Osteoblast (primary cell): ENCODE data around the gene TIMELESS. TPM values are rescaled to one million over a fixed set of nuclear protein-coding genes. Genes with fewer than 3 reads are reported as not detected.

Experiments used
- DNase-seq: peaks from one replicate; pipeline ENCODE4 v3.0.0; 2011; ENCODE audit warnings: low spot score, mixed read lengths; ENCODE audit not compliant: insufficient read length; ENCODE audit errors: missing footprints
- H2AFZ ChIP-seq: 2 replicates; pipeline ENCODE4 v1.6.0; 2011; ENCODE audit warnings: mild to moderate bottlenecking, low read length
- H3K27ac ChIP-seq: 2 replicates; pipeline ENCODE4 v1.5.1; 2011; ENCODE audit warnings: mild to moderate bottlenecking, low read depth, low read length, moderate library complexity
- H3K27me3 ChIP-seq: 2 replicates; pipeline ENCODE4 v1.6.0; 2012; ENCODE audit warnings: mild to moderate bottlenecking, control low read depth, inconsistent platforms, low read length, moderate library complexity; ENCODE audit not compliant: insufficient read depth
- H3K36me3 ChIP-seq: 2 replicates; pipeline ENCODE4 v1.5.1; 2011; ENCODE audit warnings: mild to moderate bottlenecking, low read length, control low read depth, moderate library complexity; ENCODE audit not compliant: insufficient read depth
- H3K4me1 ChIP-seq: 2 replicates; pipeline ENCODE4 v1.5.1; 2011; ENCODE audit warnings: mild to moderate bottlenecking, low read length, control low read depth, moderate library complexity; ENCODE audit not compliant: insufficient read depth
- H3K4me2 ChIP-seq: 2 replicates; pipeline ENCODE4 v1.6.0; 2011; ENCODE audit warnings: mild to moderate bottlenecking, low read length; ENCODE audit not compliant: insufficient read depth
- H3K4me3 ChIP-seq: fragments of 200-600 bp; sonication (generic); 3 replicates; pipeline ENCODE4 v1.5.1; 2012; ENCODE audit warnings: mild to moderate bottlenecking, low read length, inconsistent platforms; ENCODE audit not compliant: insufficient read depth
- H3K79me2 ChIP-seq: 2 replicates; pipeline ENCODE4 v1.6.0; 2012; ENCODE audit warnings: mild to moderate bottlenecking, low read length, control low read depth, inconsistent platforms; ENCODE audit not compliant: insufficient read depth
- H3K9me3 ChIP-seq: 2 replicates; pipeline ENCODE4 v1.5.1; 2011; ENCODE audit warnings: low read depth, low read length, control low read depth
- H4K20me1 ChIP-seq: 2 replicates; pipeline ENCODE4 v1.6.0; 2012; ENCODE audit warnings: mild to moderate bottlenecking, low read length, control low read depth; ENCODE audit not compliant: insufficient read depth
- total RNA-seq: library from RNA; depleted of rRNA; stranded (reverse); fragments of >200 nt; gene quantifications from 2 replicates; pipeline ENCODE4 v1.2.3, GENCODE V29; 2012
- TF ChIP-seq, protein P1 (sequence below): IDR thresholded peaks from 2 replicates; pipeline ENCODE4 v1.5.1; 2011; ENCODE audit warnings: mild to moderate bottlenecking, low read depth, low read length, moderate library complexity; ENCODE audit errors: extremely low read depth

TIMELESS gene
- total RNA-seq, 1 donor, result 4.7 TPM

- Histone ChIP-seq H3K27ac (no peak overlapping the region), H2AFZ (no peak overlapping the region), H3K36me3 (no peaks in the 10 kb centered on the region), H3K27me3 (no peaks in the 10 kb centered on the region), H3K79me2 (no peaks in the 10 kb centered on the region), H3K4me3 (no peak overlapping the region), H3K4me1 (no peaks in the 10 kb centered on the region), H3K4me2 (no peak overlapping the region), H3K9me3 (no peaks in the 10 kb centered on the region), H4K20me1 (no peaks in the 10 kb centered on the region)
- no peak for DNase-seq
- TF ChIP-seq, protein P1, sequence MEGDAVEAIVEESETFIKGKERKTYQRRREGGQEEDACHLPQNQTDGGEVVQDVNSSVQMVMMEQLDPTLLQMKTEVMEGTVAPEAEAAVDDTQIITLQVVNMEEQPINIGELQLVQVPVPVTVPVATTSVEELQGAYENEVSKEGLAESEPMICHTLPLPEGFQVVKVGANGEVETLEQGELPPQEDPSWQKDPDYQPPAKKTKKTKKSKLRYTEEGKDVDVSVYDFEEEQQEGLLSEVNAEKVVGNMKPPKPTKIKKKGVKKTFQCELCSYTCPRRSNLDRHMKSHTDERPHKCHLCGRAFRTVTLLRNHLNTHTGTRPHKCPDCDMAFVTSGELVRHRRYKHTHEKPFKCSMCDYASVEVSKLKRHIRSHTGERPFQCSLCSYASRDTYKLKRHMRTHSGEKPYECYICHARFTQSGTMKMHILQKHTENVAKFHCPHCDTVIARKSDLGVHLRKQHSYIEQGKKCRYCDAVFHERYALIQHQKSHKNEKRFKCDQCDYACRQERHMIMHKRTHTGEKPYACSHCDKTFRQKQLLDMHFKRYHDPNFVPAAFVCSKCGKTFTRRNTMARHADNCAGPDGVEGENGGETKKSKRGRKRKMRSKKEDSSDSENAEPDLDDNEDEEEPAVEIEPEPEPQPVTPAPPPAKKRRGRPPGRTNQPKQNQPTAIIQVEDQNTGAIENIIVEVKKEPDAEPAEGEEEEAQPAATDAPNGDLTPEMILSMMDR, result no peak
Observed at GRCh38 chr12:56373515-56373914, 75.7 kb downstream of the TIMELESS start.

DNA sequence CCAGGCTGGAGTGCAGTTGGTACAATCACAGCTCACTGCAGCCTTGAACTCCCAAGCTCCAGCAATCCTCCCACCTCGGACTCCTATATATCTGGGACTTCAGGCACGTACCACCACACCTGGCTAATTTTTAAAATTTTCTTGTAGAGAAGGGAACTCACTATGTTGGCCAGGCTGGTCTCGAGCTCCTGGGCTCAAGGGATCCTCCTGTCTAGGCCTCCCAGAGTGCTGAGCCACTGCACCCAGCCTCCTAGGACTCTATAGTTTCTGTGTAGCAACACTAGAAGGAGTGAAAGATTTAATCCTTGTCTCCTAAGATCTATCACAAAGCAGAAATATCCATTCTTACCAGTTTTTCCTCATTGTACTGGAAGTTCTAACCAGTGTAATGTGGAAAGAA is 82.3 kb downstream of the TIMELESS start:
- Histone ChIP-seq H3K9me3 (no peaks in the 10 kb centered on the region), H4K20me1 (no peaks in the 10 kb centered on the region), H2AFZ (no peak overlapping the region), H3K4me1 (no peaks in the 10 kb centered on the region), H3K27ac (no peak overlapping the region), H3K4me3 (no peak overlapping the region), H3K36me3 (no peaks in the 10 kb centered on the region), H3K79me2 (no peaks in the 10 kb centered on the region), H3K4me2 (no peak overlapping the region), H3K27me3 (no peaks in the 10 kb centered on the region)
- TF ChIP-seq, protein P1, result no peak
- DNase-seq, result no peak

Other genes starting within 250 kb of the TIMELESS start
- 155 and 159 TPM in 2 replicates for gene RNF41, start 227.5 kb downstream of the TIMELESS start, total RNA-seq
- gene NABP2, start 225.1 kb downstream of the TIMELESS start, total RNA-seq, result 26.8 and 27.4 TPM in 2 replicates
- gene SLC39A5, start 219.4 kb downstream of the TIMELESS start, total RNA-seq, result not detected in 2 replicates
- gene ANKRD52, start 191.0 kb downstream of the TIMELESS start, total RNA-seq, result 17.7 and 18.8 TPM in 2 replicates
- 10.1 and 14.4 TPM in 2 replicates for gene COQ10A, start 182.5 kb downstream of the TIMELESS start, total RNA-seq
- gene CS, start 149.1 kb downstream of the TIMELESS start, total RNA-seq, result 106 and 114 TPM in 2 replicates
- gene CNPY2, start 133.4 kb downstream of the TIMELESS start, total RNA-seq, result 82.5 and 83.7 TPM in 2 replicates
- gene PAN2, start 115.4 kb downstream of the TIMELESS start, total RNA-seq, result 10.5 and 19.2 TPM in 2 replicates
- gene IL23A, start 110.5 kb downstream of the TIMELESS start, total RNA-seq, result not detected in 2 replicates
- 567 and 652 TPM in 2 replicates for gene STAT2, start 89.3 kb downstream of the TIMELESS start, total RNA-seq
- gene APOF, start 86.6 kb downstream of the TIMELESS start, total RNA-seq, result not detected in 2 replicates
- not detected in 2 replicates for gene MIP, start 5.2 kb upstream of the TIMELESS start, total RNA-seq
- 2.5 and 2.7 TPM in 2 replicates for gene SPRYD4, start 19.2 kb upstream of the TIMELESS start, total RNA-seq
- gene GLS2, start 38.7 kb upstream of the TIMELESS start, total RNA-seq, result 0.36 TPM in 1 of 2 replicates, not detected in the other
- gene RBMS2, start 72.4 kb upstream of the TIMELESS start, total RNA-seq, result 24.2 and 26.2 TPM in 2 replicates
- gene BAZ2A, start 180.9 kb upstream of the TIMELESS start, total RNA-seq, result 49.6 and 51.3 TPM in 2 replicates
- gene ATP5F1B, start 196.6 kb upstream of the TIMELESS start, total RNA-seq, result 308 TPM in 2 replicates
- gene PTGES3, start 238.9 kb upstream of the TIMELESS start, total RNA-seq, result 63.0 and 71.3 TPM in 2 replicates